ENCODE measurements around the gene LYRM7.

Gene LYRM7

DNA sequence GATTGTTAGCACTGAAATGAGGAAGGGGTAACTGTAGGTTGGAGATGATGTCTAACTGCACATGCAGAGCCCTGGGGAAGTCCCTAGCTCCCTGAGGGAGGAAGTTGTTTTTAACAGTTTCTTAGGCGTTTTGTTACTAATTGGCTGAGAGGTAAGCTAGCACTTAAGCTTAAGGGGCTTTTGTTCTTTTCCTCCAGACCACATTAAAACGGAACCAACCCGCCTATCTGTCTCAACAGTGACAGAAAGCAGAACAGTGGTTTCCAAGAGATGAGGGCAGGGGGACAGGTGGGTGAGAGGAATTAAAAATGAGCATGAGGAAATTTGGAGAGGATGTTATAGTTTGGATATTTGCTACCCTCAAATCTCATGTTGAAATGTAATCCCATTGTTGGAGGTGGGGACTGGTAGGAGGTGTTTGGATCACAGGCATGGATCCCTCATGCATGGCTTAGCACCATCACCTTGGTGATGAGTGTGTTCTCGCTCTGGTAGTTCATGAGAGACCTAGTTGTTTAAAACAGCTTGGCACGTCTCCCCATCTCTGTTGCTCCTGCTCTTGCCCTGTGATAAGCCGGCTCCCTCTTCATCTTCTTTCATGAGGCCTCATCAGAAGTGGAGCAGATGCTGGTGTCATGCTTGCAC lies 38.9 kb downstream of the LYRM7 start:
- Histone ChIP-seq H3K4me2 (ENCODE audit: low read depth, low read length) (no peak overlapping the region), H4K20me1 (ENCODE audit: insufficient read depth, low read length) (no peaks in the 10 kb centered on the region), H3F3A (ENCODE audit: insufficient read depth, low read length) (no peaks in the 10 kb centered on the region), H3K27ac (ENCODE audit: low read length) (no peak overlapping the region), H2AFZ (ENCODE audit: low read length) (no peak overlapping the region), H3K9ac (ENCODE audit: low read length) (no peak overlapping the region), H3K36me3 (replicated peaks; ENCODE audit: insufficient read depth, low read length) (no peaks in the 10 kb centered on the region), H3K9me2 (replicated peaks; ENCODE audit: insufficient read depth, low read length) (no peaks in the 10 kb centered on the region), H3K4me3 (ENCODE audit: low read length) (no peak overlapping the region), H3K4me1 (ENCODE audit: low read length) (no peaks in the 10 kb centered on the region; the same call in 1 of the 2 replicates), H3K9me3 (replicated peaks; ENCODE audit: insufficient read depth, low read length) (no peaks in the 10 kb centered on the region), H3K79me2 (ENCODE audit: low read length) (no peaks in the 10 kb centered on the region), H3K27me3 (replicated peaks; ENCODE audit: insufficient read depth, low read length) (no peaks in the 10 kb centered on the region)
- DNase-seq = no peak
- TF ChIP-seq, protein P1, sequence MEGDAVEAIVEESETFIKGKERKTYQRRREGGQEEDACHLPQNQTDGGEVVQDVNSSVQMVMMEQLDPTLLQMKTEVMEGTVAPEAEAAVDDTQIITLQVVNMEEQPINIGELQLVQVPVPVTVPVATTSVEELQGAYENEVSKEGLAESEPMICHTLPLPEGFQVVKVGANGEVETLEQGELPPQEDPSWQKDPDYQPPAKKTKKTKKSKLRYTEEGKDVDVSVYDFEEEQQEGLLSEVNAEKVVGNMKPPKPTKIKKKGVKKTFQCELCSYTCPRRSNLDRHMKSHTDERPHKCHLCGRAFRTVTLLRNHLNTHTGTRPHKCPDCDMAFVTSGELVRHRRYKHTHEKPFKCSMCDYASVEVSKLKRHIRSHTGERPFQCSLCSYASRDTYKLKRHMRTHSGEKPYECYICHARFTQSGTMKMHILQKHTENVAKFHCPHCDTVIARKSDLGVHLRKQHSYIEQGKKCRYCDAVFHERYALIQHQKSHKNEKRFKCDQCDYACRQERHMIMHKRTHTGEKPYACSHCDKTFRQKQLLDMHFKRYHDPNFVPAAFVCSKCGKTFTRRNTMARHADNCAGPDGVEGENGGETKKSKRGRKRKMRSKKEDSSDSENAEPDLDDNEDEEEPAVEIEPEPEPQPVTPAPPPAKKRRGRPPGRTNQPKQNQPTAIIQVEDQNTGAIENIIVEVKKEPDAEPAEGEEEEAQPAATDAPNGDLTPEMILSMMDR (IDR thresholded peaks at IDR 0.05; ENCODE audit: low read length) = no peak
- TF ChIP-seq EZH2 (optimal IDR thresholded peaks at IDR 0.05; ENCODE audit: low read depth, low read length) (no peak), EZH2phosphoT487 (IDR thresholded peaks at IDR 0.05; ENCODE audit: low read length) (no peak)

DNA sequence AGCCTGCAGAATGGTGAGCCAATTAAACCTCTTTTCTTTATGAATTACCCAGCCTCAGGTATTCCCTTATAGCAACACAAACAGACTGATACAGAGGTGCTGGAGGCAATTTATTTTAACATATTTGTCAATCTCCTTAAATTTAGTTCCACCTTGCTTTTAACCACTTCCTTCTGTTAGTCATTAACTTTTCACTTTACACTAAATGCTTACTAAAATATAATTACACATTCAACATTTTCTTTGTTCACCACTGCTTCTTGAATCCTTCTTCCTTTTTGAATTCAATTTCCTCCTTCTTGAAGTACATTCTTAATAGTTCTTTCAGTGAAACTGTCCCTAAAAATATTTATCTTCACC lies 39.4 kb downstream of the LYRM7 start:
- no peak overlapping the region for H3K27ac ChIP-seq (ENCODE audit: low read length)
- H3K36me3 ChIP-seq (replicated peaks; ENCODE audit: insufficient read depth, low read length) = no peaks in the 10 kb centered on the region
- no peaks in the 10 kb centered on the region; the same call in 1 of the 2 replicates for H3K4me1 ChIP-seq (ENCODE audit: low read length)
- H3K9ac ChIP-seq (ENCODE audit: low read length) = no peak overlapping the region
- TF ChIP-seq EZH2phosphoT487 (IDR thresholded peaks at IDR 0.05; ENCODE audit: low read length) (no peak), EZH2 (optimal IDR thresholded peaks at IDR 0.05; ENCODE audit: low read depth, low read length) (no peak)
- TF ChIP-seq, protein P1 (IDR thresholded peaks at IDR 0.05; ENCODE audit: low read length) = no peak
- DNase-seq = no peak
- no peaks in the 10 kb centered on the region for H3K9me3 ChIP-seq (replicated peaks; ENCODE audit: insufficient read depth, low read length)
- no peak overlapping the region for H2AFZ ChIP-seq (ENCODE audit: low read length)
- H3K79me2 ChIP-seq (ENCODE audit: low read length) = no peaks in the 10 kb centered on the region
- no peak overlapping the region for H3K4me3 ChIP-seq (ENCODE audit: low read length)
- no peaks in the 10 kb centered on the region for H3F3A ChIP-seq (ENCODE audit: insufficient read depth, low read length)
- no peak overlapping the region for H3K4me2 ChIP-seq (ENCODE audit: low read depth, low read length)
- H3K9me2 ChIP-seq (replicated peaks; ENCODE audit: insufficient read depth, low read length) = no peaks in the 10 kb centered on the region
- H3K27me3 ChIP-seq (replicated peaks; ENCODE audit: insufficient read depth, low read length) = no peaks in the 10 kb centered on the region
- H4K20me1 ChIP-seq (ENCODE audit: insufficient read depth, low read length) = no peaks in the 10 kb centered on the region

DNA sequence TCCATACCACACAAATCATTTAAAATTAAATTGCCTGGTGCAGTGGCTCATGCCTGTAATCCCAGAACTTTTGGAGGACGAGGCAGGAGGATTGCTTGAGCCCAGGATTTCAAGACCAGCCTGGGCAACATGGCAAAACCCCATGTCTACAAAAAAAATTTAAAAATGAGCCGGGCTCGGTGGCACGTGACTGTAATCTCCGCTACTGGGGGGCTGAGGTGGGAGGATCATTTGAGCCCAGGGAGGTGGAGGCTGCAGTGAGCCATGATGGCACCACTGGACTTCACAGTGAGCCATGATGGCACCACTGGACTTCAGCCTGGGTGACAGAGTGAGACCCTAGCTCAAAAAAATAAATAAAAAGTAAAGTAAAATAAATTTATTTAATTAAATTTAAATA lies 40.9 kb downstream of the LYRM7 start:
- H3F3A ChIP-seq (ENCODE audit: insufficient read depth, low read length) = no peaks in the 10 kb centered on the region
- no peaks in the 10 kb centered on the region for H3K36me3 ChIP-seq (replicated peaks; ENCODE audit: insufficient read depth, low read length)
- no peaks in the 10 kb centered on the region for H3K27me3 ChIP-seq (replicated peaks; ENCODE audit: insufficient read depth, low read length)
- no peak overlapping the region for H3K4me3 ChIP-seq (ENCODE audit: low read length)
- no peak for TF ChIP-seq EZH2phosphoT487 (IDR thresholded peaks at IDR 0.05; ENCODE audit: low read length)
- TF ChIP-seq EZH2 (optimal IDR thresholded peaks at IDR 0.05; ENCODE audit: low read depth, low read length) = no peak
- TF ChIP-seq, protein P1 (IDR thresholded peaks at IDR 0.05; ENCODE audit: low read length) = no peak
- H3K4me2 ChIP-seq (ENCODE audit: low read depth, low read length) = no peak overlapping the region
- no peaks in the 10 kb centered on the region; the same call in 1 of the 2 replicates for H3K4me1 ChIP-seq (ENCODE audit: low read length)
- no peak overlapping the region for H3K9ac ChIP-seq (ENCODE audit: low read length)
- no peak overlapping the region for H3K27ac ChIP-seq (ENCODE audit: low read length)
- H2AFZ ChIP-seq (ENCODE audit: low read length) = no peak overlapping the region
- H3K9me3 ChIP-seq (replicated peaks; ENCODE audit: insufficient read depth, low read length) = no peaks in the 10 kb centered on the region
- H4K20me1 ChIP-seq (ENCODE audit: insufficient read depth, low read length) = no peaks in the 10 kb centered on the region
- no peaks in the 10 kb centered on the region for H3K79me2 ChIP-seq (ENCODE audit: low read length)
- DNase-seq = no peak
- H3K9me2 ChIP-seq (replicated peaks; ENCODE audit: insufficient read depth, low read length) = no peaks in the 10 kb centered on the region

Measured in MM.1S (cell line).